K562 (cell line): ENCODE data around the gene HIPK2. TPM values are rescaled to one million over a fixed set of nuclear protein-coding genes. Genes with fewer than 3 reads are reported as not detected.
A peak's percentile ranks its signal among the peaks of the same experiment; 100 is the strongest.

Experiments
- ATAC-seq: fragments of 200-7000 bp; cut with Tn5 transposase; 3 replicates; pipeline ENCODE4 v1.9.1; 2020; ENCODE audit warnings: moderate library complexity
- BruUV-seq: library from RNA; stranded (reverse); fragments of 400-500 nt; replicated peaks from 2 replicates; lab custom pipeline; 2021; lab: Mats Ljungman, UMichigan
- CTCF ChIA-PET: fragments of 300-600 bp; formaldehyde crosslinking; extraction: SDS; loops from one replicate; lab custom pipeline; 2021; ENCODE audit warnings: low intra/inter-chr PET ratio; lab: Yijun Ruan, JAX
- POLR2A ChIA-PET: fragments of 300-600, 350-650 bp; sonication (Branson Sonifier 250); formaldehyde crosslinking; extraction: SDS; loops from one replicate; lab custom pipeline; 2021; ENCODE audit warnings: antibody characterized with exemption, inconsistent platforms; lab: Yijun Ruan, JAX
- DNase-seq, 4 experiments: peaks; one replicate each; pipeline versions ENCODE4 v3.0.0 to v3.0.0-alpha.2; 2011 to 2018; ENCODE audit warnings: low spot score in 3 of 4, mixed read lengths in 3 of 4; ENCODE audit errors: extremely low read depth in 1 of 4
- FAIRE-seq: peaks from 2 replicates; lab custom pipeline; 2011; peaks lifted over from hg19 to GRCh38; lab: Jason Lieb, UNC
- H2AFZ ChIP-seq: 2 replicates; pipeline ENCODE4 v1.6.0; 2011; ENCODE audit warnings: low read depth, low read length, control low read depth, inconsistent platforms
- H3K27ac ChIP-seq: fragments of 200-600 bp; 3 replicates; pipeline ENCODE4 v1.8.0; 2011; ENCODE audit warnings: low read depth, mild to moderate bottlenecking, control low read depth, inconsistent platforms, low read length, moderate library complexity, mixed read lengths; ENCODE audit errors: extremely low read depth
- H3K27me3 ChIP-seq, 2 experiments: fragments of 300-600 bp in 1 of 2; 2 replicates in 1 of 2; 3 replicates in 1 of 2; pipeline versions ENCODE4 v1.6.0 to v1.8.0; 2011; ENCODE audit warnings: inconsistent platforms in 2 of 2, low read length in 2 of 2, mild to moderate bottlenecking in 1 of 2, mixed read lengths in 1 of 2, moderate library complexity in 1 of 2; ENCODE audit not compliant: control insufficient read depth in 2 of 2, insufficient read depth in 2 of 2
- H3K36me3 ChIP-seq: fragments of 300-600 bp; 3 replicates; pipeline ENCODE4 v1.8.0; 2011; ENCODE audit warnings: mild to moderate bottlenecking, low read length, inconsistent platforms; ENCODE audit not compliant: control insufficient read depth, insufficient read depth
- H3K4me1 ChIP-seq, 2 experiments: fragments of 200-600 bp in 1 of 2; replicated peaks in 1 of 2; 2 replicates in 1 of 2; 3 replicates in 1 of 2; pipeline versions ENCODE4 v1.5.1 to v1.8.0; 2011; ENCODE audit warnings: inconsistent platforms in 2 of 2, low read length in 2 of 2, mild to moderate bottlenecking in 1 of 2, mixed read lengths in 1 of 2, moderate library complexity in 1 of 2; ENCODE audit not compliant: control insufficient read depth in 2 of 2, insufficient read depth in 2 of 2
- H3K4me2 ChIP-seq: 2 replicates; pipeline ENCODE4 v1.6.1; 2011; ENCODE audit warnings: low read length, control low read depth, inconsistent platforms, mixed read lengths; ENCODE audit not compliant: insufficient read depth
- H3K4me3 ChIP-seq: fragments of 200-600 bp; sonication (generic), shearing (Covaris generic); 2 replicates; pipeline ENCODE4 v1.5.1; 2016; ENCODE audit warnings: control low read depth, inconsistent platforms
- H3K79me2 ChIP-seq: fragments of 200-600 bp; 3 replicates; pipeline ENCODE4 v1.8.0; 2011; ENCODE audit warnings: low read length, inconsistent platforms; ENCODE audit not compliant: control insufficient read depth, insufficient read depth
- H3K9ac ChIP-seq, 2 experiments: 2 replicates each; pipeline versions ENCODE4 v1.6.0 to v1.6.1; 2011; ENCODE audit warnings: low read depth in 2 of 2, low read length in 2 of 2, control low read depth in 1 of 2, inconsistent platforms in 1 of 2, mild to moderate bottlenecking in 1 of 2, mixed read lengths in 1 of 2; ENCODE audit not compliant: insufficient read depth in 1 of 2
- H3K9me1 ChIP-seq: one replicate; pipeline ENCODE4 v1.6.0; 2011; ENCODE audit warnings: inconsistent platforms, mild to moderate bottlenecking, low read length, moderate library complexity; ENCODE audit not compliant: control insufficient read depth, insufficient read depth
- H3K9me3 ChIP-seq: replicated peaks from 2 replicates; pipeline ENCODE4 v1.5.1; 2011; ENCODE audit warnings: low read depth, low read length, inconsistent platforms; ENCODE audit not compliant: control insufficient read depth, insufficient read depth
- H4K20me1 ChIP-seq: replicated peaks from 2 replicates; pipeline ENCODE4 v1.6.1; 2011; ENCODE audit warnings: low read length, inconsistent platforms, mixed read lengths; ENCODE audit not compliant: control insufficient read depth, insufficient read depth
- ATF3 ChIP-seq, 2 experiments: fragments of 450-650 bp in 1 of 2; sonication (generic) in 1 of 2; formaldehyde crosslinking in 1 of 2; IDR thresholded peaks in 1 of 2; conservative IDR thresholded peaks in 1 of 2; 2 replicates each; pipeline versions ENCODE4 v1.6.1 to v1.8.1; 2016 to 2023; ENCODE audit warnings: mild to moderate bottlenecking in 2 of 2, moderate library complexity in 2 of 2, inconsistent platforms in 1 of 2, missing genetic modification reagents in 1 of 2
- CREB1 ChIP-seq, 2 experiments: sonication (generic) in 1 of 2; formaldehyde crosslinking in 1 of 2; IDR thresholded peaks; 2 replicates each; pipeline versions ENCODE4 v1.6.1 to v1.8.0; 2012 to 2022; ENCODE audit warnings: inconsistent platforms in 1 of 2, mild to moderate bottlenecking in 1 of 2, missing genetic modification reagents in 1 of 2, moderate library complexity in 1 of 2
- GATA2 ChIP-seq: sonication (generic); formaldehyde crosslinking; IDR thresholded peaks from 2 replicates; pipeline ENCODE4 v1.4.0; 2020; ENCODE audit warnings: mild to moderate bottlenecking, missing genetic modification reagents
- GMEB1 ChIP-seq: fragments of 250-450 bp; sonication (Bioruptor Pico); IDR thresholded peaks from 2 replicates; pipeline ENCODE4 v1.4.0; 2020; ENCODE audit warnings: mild to moderate bottlenecking
- HMBOX1 ChIP-seq: sonication (generic); IDR thresholded peaks from 2 replicates; pipeline ENCODE4 v1.6.1; 2016
- KLF10 ChIP-seq: fragments of 250-450 bp; sonication (Bioruptor Pico); IDR thresholded peaks from 2 replicates; pipeline ENCODE4 v1.6.1; 2021; ENCODE audit warnings: matching md5 sums
- PKNOX1 ChIP-seq: fragments of 450-650 bp; IDR thresholded peaks from 2 replicates; pipeline ENCODE4 v1.6.1; 2016
- STAT6 ChIP-seq: sonication (generic); formaldehyde crosslinking; IDR thresholded peaks from 2 replicates; pipeline ENCODE4 v1.8.1; 2023; ENCODE audit warnings: mild to moderate bottlenecking, missing genetic modification reagents
- TRIM24 ChIP-seq, 2 experiments: fragments of 450-650 bp; IDR thresholded peaks; 2 replicates each; pipeline ENCODE4 v1.6.1; 2016
- WGBS: fragments of 100-300 bp; shearing (Covaris generic); methylation state at CpG from one replicate; pipeline ENCODE4 v1.1.6; 2016; ENCODE audit warnings: low coverage, mixed read lengths; ENCODE audit not compliant: insufficient coverage; ENCODE audit errors: missing lambda C conversion rate; 5-methylcytosine and 5-hydroxymethylcytosine counted together
- in situ Hi-C: fragments of 300-500 bp; cut with MboI; formaldehyde crosslinking; loops from 4 replicates; pipeline ENCODE4 v1.15.0; 2018; ENCODE audit warnings: inconsistent platforms, mixed read lengths
- intact Hi-C: fragments of 100-400 bp; cut with micrococcal nuclease; formaldehyde crosslinking; loops from 2 replicates; pipeline ENCODE4 v1.14.2; 2022
- polyA plus RNA-seq, 8 experiments: library from polyadenylated mRNA; depleted of rRNA in 4 of 8; stranded (reverse) in 5 of 8; unstranded in 3 of 8; fragments of >200 nt; fragmentation: Nextera tagmentation in 2 of 8; fragmentation: Illumina TruSeq in 1 of 8; extraction: Ambion mirVana in 2 of 8; extraction: Trizol in 1 of 8; gene quantifications; 2 replicates each; pipeline versions ENCODE4 v1.2.1 to v1.2.3, GENCODE V29; 2011 to 2014; ENCODE audit warnings: inconsistent platforms in 1 of 8, missing spikeins in 1 of 8
- total RNA-seq, 7 experiments: library from RNA; depleted of rRNA in 6 of 7; stranded (reverse); fragments of >200 nt in 6 of 7; fragmentation: Illumina TruSeq in 2 of 7; extraction: Trizol in 2 of 7; gene quantifications; 2 replicates each; pipeline versions ENCODE4 v1.2.1 to v1.2.3, GENCODE V29; 2011 to 2021; ENCODE audit warnings: low replicate concordance in 1 of 7

HIPK2 gene
- total and polyA plus RNA-seq, 9 of the 15 experiments (the other 6 are each of a cell fraction or from before 2014, with no cell fraction given), result 0.69 to 19.8 (median 5.1) TPM

- CTCF ChIA-PET, result no interaction called here
- no peak for FAIRE-seq
- no peak for ATAC-seq
- intact Hi-C loops, result loop anchor here (10.0 kb wide), 1 partner anchor 550 kb away; no protein-coding TSS in a partner anchor
- Histone ChIP-seq H3K4me1 (peaks cover 14 to 15% of the 10 kb centered on the region in 2 experiments; a peak in 4 of 5 replicates), H3K36me3 (peaks cover 5% of the 10 kb centered on the region; the same call in 1 of the 3 replicates), H4K20me1 (peaks cover 4% of the 10 kb centered on the region; the same call in 1 of the 2 replicates), H3K9ac (no peak overlapping the region), H3K9me3 (no peaks in the 10 kb centered on the region), H3K4me2 (no peak overlapping the region), H2AFZ (no peak overlapping the region), H3K9me1 (no peaks in the 10 kb centered on the region), H3K4me3 (no peak overlapping the region), H3K27ac (no peak overlapping the region), H3K79me2 (peaks cover 28% of the 10 kb centered on the region), H3K27me3 (peaks cover 3 to 11% of the 10 kb centered on the region in 2 experiments; a peak in 4 of 5 replicates)
- DNase-seq, result no peak
- 68% methylated on average over 1 of the region's 1 CpG for WGBS
- POLR2A ChIA-PET, result interaction anchor here (0.5 to 1.4 kb wide), 2 partner anchors 10 to 43 kb away, joined by 3 to 4 read pairs; no protein-coding TSS in a partner anchor
- BruUV-seq, result no TSS peak
- in situ Hi-C loops, result loop anchor here (5.0 kb wide), 1 partner anchor 228 kb away; no protein-coding TSS in a partner anchor
- TF ChIP-seq GATA2 (CRISPR knock-in tag) (no peak), HMBOX1 (peak; percentile 56; the same call in 1 of the 2 replicates), KLF10 (CRISPR knock-in tag) (no peak), CREB1 (IDR thresholded peaks at IDR 0.05) (no peak), CREB1 (CRISPR knock-in tag; IDR thresholded peaks at IDR 0.05) (no peak), GMEB1 (CRISPR knock-in tag) (no peak), TRIM24 (IDR thresholded peaks at IDR 0.05) (no peak), ATF3 (IDR thresholded peaks at IDR 0.05) (peak; percentile 51), ATF3 (CRISPR knock-in tag; conservative IDR thresholded peaks at IDR 0.05) (no peak), PKNOX1 (peak; percentile 48), STAT6 (CRISPR knock-in tag) (no peak)
These were observed 3.4 kb downstream of the HIPK2 start for GRCh38 chr7:139774376-139774775.
